GM03348 (cell line): ENCODE measurements around the gene TMPRSS11D.
A peak's percentile ranks its signal among the peaks of the same experiment; 100 is the strongest.

Source experiments
- DNase-seq: peaks from one replicate; pipeline ENCODE4 v3.0.0; 2012; ENCODE audit warnings: low spot score

The TMPRSS11D gene

GRCh38 chr4:67886281-67886680 lies 2.5 kb upstream of the TMPRSS11D start:
- no peak for DNase-seq

GRCh38 chr4:67885762-67886161 lies 2.0 kb upstream of the TMPRSS11D start:
- peak; percentile 69 for DNase-seq

GRCh38 chr4:67884701-67885100 lies 899 bp upstream of the TMPRSS11D start:
- DNase-seq = no peak

- no peak for DNase-seq
Observed at GRCh38 chr4:67883458-67883857, 344 bp downstream of the TMPRSS11D start.

GRCh38 chr4:67880866-67881610 lies 2.8 kb downstream of the TMPRSS11D start:
- DNase-seq = no peak

GRCh38 chr4:67879486-67879885 lies 4.3 kb downstream of the TMPRSS11D start:
- no peak for DNase-seq

- DNase-seq = no peak
Observed at GRCh38 chr4:67877086-67877485, 6.7 kb downstream of the TMPRSS11D start.

- no peak for DNase-seq
Observed at GRCh38 chr4:67874986-67875385, 8.8 kb downstream of the TMPRSS11D start.

GRCh38 chr4:67873116-67873515 lies 10.7 kb downstream of the TMPRSS11D start:
- DNase-seq = no peak

GRCh38 chr4:67871867-67872266 lies 11.9 kb downstream of the TMPRSS11D start:
- peak; percentile 57 for DNase-seq

GRCh38 chr4:67869580-67870190 lies 14.1 kb downstream of the TMPRSS11D start:
- DNase-seq = no peak

GRCh38 chr4:67861513-67861912 lies 22.3 kb downstream of the TMPRSS11D start:
- no peak for DNase-seq

GRCh38 chr4:67853336-67853735 lies 30.5 kb downstream of the TMPRSS11D start:
- DNase-seq = no peak

GRCh38 chr4:67820903-67821302 lies 62.9 kb downstream of the TMPRSS11D start:
- DNase-seq = no peak

- no peak for DNase-seq
Observed at GRCh38 chr4:67810011-67810410, 73.8 kb downstream of the TMPRSS11D start.

- DNase-seq = no peak
Observed at GRCh38 chr4:67809502-67809901, 74.3 kb downstream of the TMPRSS11D start.

- DNase-seq = no peak
Observed at GRCh38 chr4:67796810-67797209, 87.0 kb downstream of the TMPRSS11D start.

GRCh38 chr4:67790721-67791120 lies 93.1 kb downstream of the TMPRSS11D start:
- DNase-seq = no peak

- no peak for DNase-seq
Observed at GRCh38 chr4:67787311-67787710, 96.5 kb downstream of the TMPRSS11D start.

GRCh38 chr4:67785528-67785927 lies 98.3 kb downstream of the TMPRSS11D start:
- no peak for DNase-seq

- DNase-seq = no peak
Observed at GRCh38 chr4:67779631-67780030, 104.2 kb downstream of the TMPRSS11D start.

- DNase-seq = no peak
Observed at GRCh38 chr4:67776746-67777145, 107.1 kb downstream of the TMPRSS11D start.
